ENCODE measurements around the gene FRMD5.
"Not testable (repeated sequence)": the region's sequence is repeated elsewhere in the genome, so short reads cannot be mapped to it uniquely, and the experiment has no call there.

The FRMD5 gene

DNA sequence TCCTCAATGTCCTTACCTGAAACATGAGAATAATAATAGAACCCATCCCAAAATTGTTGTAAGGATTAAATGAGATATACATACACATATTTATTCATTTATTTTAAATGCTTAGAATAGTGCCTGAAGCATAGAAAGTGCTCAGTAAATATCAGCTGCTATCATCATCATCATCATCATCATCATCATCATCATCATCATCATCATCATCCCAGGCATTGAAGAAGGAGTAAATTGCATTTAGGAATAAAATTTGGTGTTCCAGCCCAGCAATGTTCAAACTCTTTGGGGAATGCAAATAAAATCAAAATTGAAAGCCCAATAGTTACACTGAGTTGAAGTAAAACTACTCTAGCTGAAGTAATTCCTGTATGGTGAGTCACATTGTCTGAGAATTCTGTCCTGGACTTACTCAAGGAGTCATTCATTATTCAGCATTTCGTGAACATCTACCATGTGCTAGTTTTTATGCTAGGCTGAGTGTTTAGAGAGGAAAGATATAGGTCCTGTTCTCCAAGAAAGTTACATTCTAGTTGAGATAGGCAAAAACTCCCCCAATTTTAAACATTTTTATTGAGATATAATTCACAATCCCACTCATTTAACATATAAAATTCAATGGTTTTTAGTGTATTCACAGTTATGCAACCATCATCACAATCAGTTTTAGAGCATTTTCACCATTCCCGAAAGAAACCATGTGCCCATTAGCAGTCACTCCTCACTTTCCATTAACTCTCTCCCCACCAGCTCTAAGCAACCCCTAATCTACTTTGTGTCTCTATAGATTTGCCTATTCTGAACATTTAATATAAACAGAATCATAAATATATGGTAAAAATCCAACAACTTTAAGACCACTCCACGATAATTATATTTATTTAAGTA, 107.2 kb downstream of the FRMD5 start:
- DNase-seq, result no peak

DNA sequence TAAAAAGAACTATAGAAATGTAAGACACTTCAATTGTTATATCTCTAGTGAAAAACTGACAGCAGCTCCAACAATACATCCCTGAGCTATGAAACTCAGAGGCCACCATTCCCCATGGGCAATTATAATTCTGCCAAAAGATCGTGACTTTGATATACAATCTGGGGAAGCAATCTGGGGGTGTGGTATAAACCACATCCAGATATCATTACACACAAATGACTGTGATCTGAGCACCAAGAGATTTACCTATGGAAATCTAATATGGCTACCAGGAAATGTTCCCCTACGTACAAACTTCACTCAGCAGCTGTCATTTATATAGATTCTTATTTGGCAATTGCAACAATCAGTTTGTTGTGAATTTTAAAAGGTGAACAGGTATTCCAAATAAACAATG, 110.3 kb downstream of the FRMD5 start:
- no peak for DNase-seq

- DNase-seq, result no peak
These were observed 110.9 kb downstream of the FRMD5 start for GRCh38 chr15:44084171-44084570.

DNA sequence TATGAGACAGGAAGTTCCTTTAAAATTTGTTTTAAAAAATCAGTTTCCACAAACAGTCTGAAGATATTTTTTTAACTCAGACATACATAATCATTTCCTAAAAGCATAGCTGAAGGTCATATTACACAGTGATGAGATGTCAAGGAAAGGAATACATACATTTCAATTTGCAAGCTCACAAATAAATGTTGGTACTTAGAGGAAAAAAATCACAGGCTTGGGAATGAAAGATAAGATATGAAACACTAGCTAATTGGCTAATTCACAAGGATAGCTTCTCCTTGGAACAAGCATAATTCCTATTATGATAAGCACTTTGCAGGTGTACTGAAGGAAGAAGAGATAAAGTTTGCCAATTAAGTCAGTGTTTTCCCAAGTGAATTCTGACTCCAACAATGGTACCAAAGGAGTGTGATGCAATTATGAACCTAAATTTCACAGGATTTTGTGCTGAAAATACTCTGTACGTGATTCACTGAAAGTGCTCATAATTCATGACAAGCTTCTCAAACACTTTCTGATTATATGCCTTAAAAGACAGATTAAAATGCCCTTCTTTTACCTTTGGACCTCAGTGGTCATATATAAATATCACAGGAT, 112.4 kb downstream of the FRMD5 start:
- no peak for DNase-seq

- DNase-seq, result no peak
These were observed 113.8 kb downstream of the FRMD5 start for GRCh38 chr15:44081026-44082013.

GRCh38 chr15:44075535-44075934, 119.5 kb downstream of the FRMD5 start:
- no peak for DNase-seq

GRCh38 chr15:44069489-44069888, 125.6 kb downstream of the FRMD5 start:
- DNase-seq, result no peak

- no peak for DNase-seq
These were observed 126.7 kb downstream of the FRMD5 start for GRCh38 chr15:44068347-44068746.

DNA sequence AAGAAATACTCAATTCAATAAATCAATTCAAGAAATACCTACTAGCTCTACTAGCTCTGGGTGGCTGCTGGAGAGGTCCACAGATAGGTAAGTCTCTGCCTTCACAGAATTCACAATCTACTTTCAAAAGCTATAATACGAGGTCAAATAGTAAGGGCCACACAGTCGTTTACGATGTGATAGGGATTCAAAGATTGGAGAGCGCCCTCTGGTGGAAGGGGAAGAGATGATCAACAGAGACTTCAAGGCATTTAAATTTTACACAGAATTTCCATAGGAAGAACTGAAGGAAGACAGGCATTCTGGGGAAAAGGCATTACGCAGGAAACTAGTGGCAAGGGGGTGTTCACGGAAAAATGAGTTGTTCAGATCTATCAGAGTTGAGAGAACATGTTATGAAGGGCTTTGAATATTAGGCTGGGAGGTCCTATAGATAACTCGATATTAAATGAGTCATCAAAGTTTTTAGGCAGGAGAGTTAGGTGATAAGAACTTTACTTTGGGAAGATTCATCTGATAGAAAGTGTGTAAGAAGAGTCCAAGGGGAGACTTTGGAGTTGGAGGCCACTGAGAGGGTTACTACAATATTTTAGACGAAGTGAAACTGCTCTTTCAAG, 128.8 kb downstream of the FRMD5 start:
- peak; percentile 68 for DNase-seq

- DNase-seq, result no peak
These were observed 130.4 kb downstream of the FRMD5 start for GRCh38 chr15:44064706-44065105.

- DNase-seq, result no peak
These were observed 136.9 kb downstream of the FRMD5 start for GRCh38 chr15:44058126-44058525.

- DNase-seq, result no peak
These were observed 149.4 kb downstream of the FRMD5 start for GRCh38 chr15:44045661-44046060.

DNA sequence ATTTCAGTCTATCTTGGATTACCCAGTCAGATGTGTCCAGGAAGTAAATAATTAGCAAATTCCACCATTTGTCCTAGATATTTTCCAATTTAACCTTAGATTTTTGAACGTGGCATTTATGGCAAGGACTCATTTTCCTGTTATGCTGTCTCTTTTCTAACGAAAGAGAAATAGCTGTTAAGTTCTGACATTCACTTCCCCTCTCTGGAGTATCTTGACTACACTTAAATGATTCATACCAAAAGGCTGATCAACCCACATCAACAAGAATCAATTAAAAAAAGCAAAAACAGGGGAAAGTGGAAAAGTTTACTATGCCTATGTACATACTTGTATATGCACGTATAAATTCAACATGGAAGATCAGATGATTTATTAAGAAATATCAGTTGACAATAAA, 149.9 kb downstream of the FRMD5 start:
- DNase-seq, result no peak

DNA sequence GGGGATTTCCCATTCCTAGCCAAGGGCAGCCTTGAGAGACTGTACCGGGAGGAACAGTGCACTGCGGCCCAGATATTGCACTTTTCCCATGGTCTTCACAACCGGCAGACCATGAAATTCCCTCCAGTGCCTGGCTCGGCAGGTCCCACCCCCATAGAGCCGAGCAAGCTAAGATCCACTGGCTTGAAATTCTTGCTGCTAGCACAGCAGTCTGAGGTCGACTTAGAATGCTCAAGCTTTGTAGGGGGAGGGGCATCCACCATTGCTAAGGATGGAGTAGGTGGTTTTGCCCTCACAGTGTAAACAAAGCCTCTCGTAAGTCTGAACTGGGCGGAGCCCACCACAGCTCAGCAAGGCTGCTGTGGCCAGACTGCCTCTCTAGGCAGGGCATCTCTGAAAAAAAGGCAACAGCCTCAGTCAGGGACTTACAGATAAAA, 156.3 kb downstream of the FRMD5 start:
- no peak for DNase-seq

DNA sequence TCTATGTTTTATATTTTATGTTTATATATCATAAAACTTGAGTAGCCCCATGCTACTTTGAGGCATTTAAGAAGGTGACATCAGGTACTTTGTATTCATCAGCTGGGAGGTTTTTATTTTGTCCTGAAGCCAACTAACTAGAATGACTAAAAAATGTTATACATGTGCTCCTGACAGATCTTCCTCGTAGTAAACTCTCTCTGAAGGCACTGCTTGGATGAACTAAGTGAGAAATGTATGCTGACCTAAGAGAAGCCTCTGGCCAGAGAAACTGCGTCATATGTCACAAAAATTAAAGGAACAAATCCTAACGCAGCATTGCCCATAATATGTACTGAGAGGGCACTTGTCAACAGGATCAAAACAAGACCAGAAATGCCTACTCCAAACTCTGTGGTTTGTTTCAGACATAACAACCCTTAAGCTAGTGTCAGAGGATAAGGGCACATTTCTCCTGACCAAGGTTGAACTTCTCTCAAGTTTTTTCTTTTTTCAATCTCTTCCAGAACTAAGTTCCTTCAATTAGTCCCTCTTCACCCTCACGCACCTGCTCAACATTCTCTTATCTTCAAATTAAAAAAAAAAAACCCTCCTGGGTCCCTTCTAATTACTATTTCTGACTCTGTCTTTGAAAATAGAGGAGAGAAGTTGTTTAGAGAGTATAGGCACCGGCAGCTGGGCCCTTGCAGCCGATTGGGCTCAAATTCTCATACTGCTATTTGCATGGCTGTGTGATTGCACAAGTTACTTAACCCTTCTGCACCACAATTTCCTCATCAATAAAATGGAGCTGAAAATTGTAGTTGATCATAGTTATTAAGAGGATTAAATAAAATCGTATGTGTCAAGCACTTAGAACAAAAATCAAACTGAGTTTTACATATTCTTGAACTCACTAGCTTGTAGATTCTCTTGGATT, 159.0 kb downstream of the FRMD5 start:
- DNase-seq, result no peak

DNA sequence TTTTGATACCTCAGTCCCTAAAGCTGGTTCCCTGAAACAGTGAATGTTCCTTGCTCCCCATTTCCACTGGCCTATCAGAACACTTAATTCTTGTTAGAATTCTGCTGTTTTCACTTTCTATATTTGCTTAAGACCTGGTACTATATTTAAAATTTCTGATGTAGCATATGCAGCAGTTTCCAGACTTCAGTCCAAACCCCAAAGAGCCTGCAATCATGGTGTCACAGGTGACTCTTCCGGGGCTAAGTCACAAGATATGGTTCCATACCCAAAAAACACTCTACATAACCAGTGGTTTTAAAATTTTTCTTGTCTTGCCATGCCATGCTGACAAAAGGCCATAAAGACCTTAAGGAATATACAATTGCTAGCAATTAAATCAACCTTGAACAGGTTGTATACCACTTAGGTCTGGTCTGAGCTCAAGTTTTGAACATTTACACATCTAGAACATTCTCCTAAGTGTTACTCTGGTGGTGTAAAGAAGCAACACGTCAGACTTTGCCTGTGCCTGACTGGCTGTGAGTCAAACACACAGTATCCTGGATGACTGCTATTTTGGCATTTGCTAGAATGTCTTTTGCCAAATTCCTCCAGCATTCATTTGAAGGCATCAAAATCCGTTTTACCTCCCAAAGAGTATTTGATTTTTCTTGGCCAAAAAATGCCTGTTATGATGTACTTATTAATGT, 160.0 kb downstream of the FRMD5 start:
- no peak for DNase-seq

DNA sequence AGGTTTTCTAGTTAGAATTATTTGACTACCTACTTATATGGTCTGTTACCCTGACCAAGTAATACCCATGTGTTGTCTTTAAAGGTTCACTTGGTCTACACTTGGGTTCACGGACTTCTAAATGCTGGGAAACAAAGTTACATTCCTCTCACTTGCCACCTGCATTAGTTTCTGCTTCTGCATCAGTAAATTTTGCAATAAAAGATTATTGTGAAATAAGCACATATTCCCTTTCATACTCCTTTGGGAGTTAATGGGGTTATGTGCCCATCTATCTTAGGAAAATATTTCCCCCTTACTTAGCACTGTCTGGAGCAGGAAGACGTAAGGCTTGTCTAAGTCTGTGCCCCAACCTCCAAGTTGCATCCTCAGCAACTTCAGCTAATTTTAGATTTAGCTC, 160.7 kb downstream of the FRMD5 start:
- DNase-seq, result no peak

GRCh38 chr15:44033894-44034293, 161.2 kb downstream of the FRMD5 start:
- DNase-seq, result no peak

GRCh38 chr15:44032820-44033219, 162.3 kb downstream of the FRMD5 start:
- DNase-seq, result not testable (repeated sequence)

DNA sequence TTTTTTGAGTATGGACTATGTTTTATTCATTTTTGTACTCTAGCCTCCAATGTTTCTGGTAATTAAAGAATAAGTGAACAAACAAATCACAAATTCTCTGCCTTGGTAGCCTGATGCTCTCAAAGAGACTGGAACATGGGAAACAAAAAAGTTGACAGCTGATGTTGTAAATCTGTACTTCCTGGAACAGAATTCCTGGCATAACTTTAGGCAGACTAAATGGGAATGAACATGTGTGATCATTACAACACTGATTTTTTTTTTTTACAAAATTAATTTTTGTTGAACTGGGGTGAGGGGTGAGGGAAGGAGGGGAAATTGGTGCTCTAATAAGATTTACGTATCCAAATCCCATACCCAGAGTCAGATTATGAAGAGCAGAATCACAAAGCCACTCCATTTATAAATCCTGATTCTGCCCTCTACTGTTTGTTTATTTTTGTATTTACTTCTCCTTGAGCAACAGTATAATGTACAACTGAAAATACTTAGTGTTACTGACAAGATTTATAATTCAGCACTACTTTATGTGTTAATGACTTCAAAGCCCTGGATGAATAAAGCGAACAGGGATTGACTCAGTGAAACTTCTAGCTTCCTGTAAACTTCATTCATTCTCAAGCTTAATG, 165.0 kb downstream of the FRMD5 start:
- DNase-seq, result no peak

- DNase-seq, result no peak
These were observed 166.1 kb downstream of the FRMD5 start for GRCh38 chr15:44029003-44029402.
